Endodermal cell (in vitro differentiated cells): Measurements from ENCODE around the gene RNF145. TPM values are rescaled to one million over a fixed set of nuclear protein-coding genes. Genes with fewer than 3 reads are reported as not detected.

Experiments used
- DNase-seq: peaks from one replicate; pipeline ENCODE4 v3.0.0-alpha.2; 2017
- H3K27ac ChIP-seq: 2 replicates; pipeline ENCODE4 v1.5.1; 2013; ENCODE audit warnings: mild to moderate bottlenecking, low read depth, low read length, moderate library complexity
- H3K27me3 ChIP-seq: 2 replicates; pipeline ENCODE4 v1.6.1; 2013; ENCODE audit warnings: mild to moderate bottlenecking, low read length, moderate library complexity; ENCODE audit not compliant: insufficient read depth, control insufficient read depth, poor library complexity, severe bottlenecking
- H3K36me3 ChIP-seq: 2 replicates; pipeline ENCODE4 v1.7.0; 2013; ENCODE audit warnings: mild to moderate bottlenecking, low read length, moderate library complexity; ENCODE audit not compliant: control insufficient read depth, insufficient read depth
- H3K4me1 ChIP-seq: one replicate; pipeline ENCODE4 v1.7.0; 2013; ENCODE audit warnings: low read length; ENCODE audit not compliant: control insufficient read depth, insufficient read depth
- H3K4me3 ChIP-seq: 2 replicates; pipeline ENCODE4 v1.5.1; 2013; ENCODE audit warnings: mild to moderate bottlenecking, low read length, moderate library complexity
- H3K9ac ChIP-seq: 2 replicates; pipeline ENCODE4 v1.6.1; 2013; ENCODE audit warnings: mild to moderate bottlenecking, low read length, moderate library complexity; ENCODE audit not compliant: poor library complexity, severe bottlenecking; ENCODE audit errors: extremely low read depth
- H3K9me3 ChIP-seq: 2 replicates; pipeline ENCODE4 v1.6.1; 2013; ENCODE audit warnings: mild to moderate bottlenecking, low read length, moderate library complexity; ENCODE audit not compliant: control insufficient read depth
- H3K27ac Mint-ChIP-seq: 2 replicates; pipeline ENCODE4 v1.8.0; 2020; ENCODE audit warnings: mixed read lengths
- H3K27me3 Mint-ChIP-seq: 2 replicates; pipeline ENCODE4 v1.8.0; 2021; ENCODE audit warnings: mild to moderate bottlenecking, mixed read lengths; ENCODE audit not compliant: insufficient read depth
- H3K36me3 Mint-ChIP-seq: 2 replicates; pipeline ENCODE4 v1.8.0; 2020; ENCODE audit warnings: low read depth, mixed read lengths
- H3K4me1 Mint-ChIP-seq: 2 replicates; pipeline ENCODE4 v1.8.0; 2020; ENCODE audit warnings: mixed read lengths
- H3K4me3 Mint-ChIP-seq: 2 replicates; pipeline ENCODE4 v1.8.0; 2020; ENCODE audit warnings: mild to moderate bottlenecking, moderate library complexity, mixed read lengths
- H3K9me3 Mint-ChIP-seq: 2 replicates; pipeline ENCODE4 v1.8.0; 2020; ENCODE audit warnings: mild to moderate bottlenecking, mixed read lengths
- CTCF ChIP-seq: fragments of 200-600 bp; sonication (generic); conservative IDR thresholded peaks from 2 replicates; pipeline ENCODE4 v1.5.0; 2021; ENCODE audit warnings: antibody characterized with exemption, mild to moderate bottlenecking
- WGBS, 2 experiments: methylation state at CpG; one replicate each; pipeline versions ENCODE4 v1.1.5 to v1.1.7; 2013; ENCODE audit warnings: missing lambda C conversion rate in 2 of 2, mixed read lengths in 1 of 2; ENCODE audit not compliant: insufficient coverage in 1 of 2, insufficient read length in 1 of 2; 5-methylcytosine and 5-hydroxymethylcytosine counted together
- total RNA-seq, 2 donors: library from RNA; stranded (reverse); fragmentation: NEBNext Ultra II Directional in 1 of 2; extraction: Animal tissue kit (Norgen Biotek cat#: 25700) in 1 of 2; gene quantifications; 2 replicates in 1 of 2; 3 replicates in 1 of 2; pipeline ENCODE4 v1.2.1, GENCODE V29; 2021

The RNF145 gene
- total RNA-seq, 2 donors from 2014 or later: 50.2 to 50.4 TPM

GRCh38 chr5:159157552-159157951, 51.8 kb downstream of the RNF145 start:
- peaks cover 57% of the 10 kb centered on the region for H3K36me3 ChIP-seq
- no peak overlapping the region for H3K4me3 ChIP-seq
- Mint-ChIP-seq H3K4me3 (no peak overlapping the region), H3K36me3 (peaks cover 17% of the 10 kb centered on the region), H3K27ac (no peak overlapping the region), H3K27me3 (no peaks in the 10 kb centered on the region), H3K4me1 (peaks cover 7% of the 10 kb centered on the region), H3K9me3 (no peaks in the 10 kb centered on the region)
- no peaks in the 10 kb centered on the region for H3K27me3 ChIP-seq
- H3K27ac ChIP-seq: no peak overlapping the region
- no peak for TF ChIP-seq CTCF
- H3K9me3 ChIP-seq: no peaks in the 10 kb centered on the region
- H3K4me1 ChIP-seq: no peaks in the 10 kb centered on the region
- DNase-seq: no peak
- H3K9ac ChIP-seq: no peak overlapping the region
- 85% methylated on average over 1 of the region's 1 CpG; no CpG with 5 or more reads in 1 of the 2 experiments for WGBS, 2 experiments

GRCh38 chr5:159156426-159157238, 52.7 kb downstream of the RNF145 start:
- peaks cover 13% of the 10 kb centered on the region for H3K36me3 Mint-ChIP-seq
- H3K27ac Mint-ChIP-seq: no peak overlapping the region
- Histone ChIP-seq H3K9ac (no peak overlapping the region), H3K9me3 (no peaks in the 10 kb centered on the region), H3K36me3 (peaks cover 54% of the 10 kb centered on the region), H3K27me3 (no peaks in the 10 kb centered on the region), H3K4me1 (no peaks in the 10 kb centered on the region), H3K4me3 (no peak overlapping the region), H3K27ac (no peak overlapping the region)
- peak; percentile 63 for DNase-seq
- no peak overlapping the region for H3K4me3 Mint-ChIP-seq
- TF ChIP-seq CTCF: peak; percentile 95
- no peaks in the 10 kb centered on the region for H3K27me3 Mint-ChIP-seq
- no peaks in the 10 kb centered on the region for H3K9me3 Mint-ChIP-seq
- WGBS, 2 experiments: 52 to 68% methylated on average over 4 to 6 of the region's 6 CpGs
- H3K4me1 Mint-ChIP-seq: peaks cover 5% of the 10 kb centered on the region

GRCh38 chr5:159155960-159156359, 53.4 kb downstream of the RNF145 start:
- Histone ChIP-seq H3K9ac (no peak overlapping the region), H3K27ac (no peak overlapping the region), H3K9me3 (no peaks in the 10 kb centered on the region), H3K36me3 (peaks cover 47% of the 10 kb centered on the region), H3K4me1 (no peaks in the 10 kb centered on the region), H3K27me3 (no peaks in the 10 kb centered on the region), H3K4me3 (no peak overlapping the region)
- H3K4me1 Mint-ChIP-seq: no peaks in the 10 kb centered on the region
- no peaks in the 10 kb centered on the region for H3K27me3 Mint-ChIP-seq
- H3K27ac Mint-ChIP-seq: no peak overlapping the region
- WGBS, 2 experiments: 91 to 100% methylated on average over 2 of the region's 2 CpGs
- TF ChIP-seq CTCF: no peak
- no peaks in the 10 kb centered on the region for H3K9me3 Mint-ChIP-seq
- peaks cover 8% of the 10 kb centered on the region for H3K36me3 Mint-ChIP-seq
- no peak for DNase-seq
- H3K4me3 Mint-ChIP-seq: no peak overlapping the region
